SU-DHL-6 (cell line): ENCODE measurements around the gene PRR14L.
"Not testable (repeated sequence)": the region's sequence is repeated elsewhere in the genome, so short reads cannot be mapped to it uniquely, and the experiment has no call there.

Experiments used
- H2AFZ ChIP-seq: fragments of 200-600 bp; sonication (generic); 2 replicates; pipeline ENCODE4 v1.6.1; 2014; ENCODE audit warnings: low read depth, mild to moderate bottlenecking, moderate library complexity, mixed read lengths, antibody characterized with exemption, low read length; ENCODE audit not compliant: severe bottlenecking
- H3F3A ChIP-seq: fragments of 200-600 bp; shearing (Covaris generic); 2 replicates; pipeline ENCODE4 v1.6.0; 2016; ENCODE audit warnings: antibody characterized with exemption, mild to moderate bottlenecking; ENCODE audit not compliant: insufficient read depth
- H3K27ac ChIP-seq: fragments of 200-600 bp; sonication (generic); 2 replicates; pipeline ENCODE4 v1.5.1; 2016; ENCODE audit warnings: low read depth, mild to moderate bottlenecking, low read length, moderate library complexity, mixed read lengths
- H3K27me3 ChIP-seq: fragments of 200-600 bp; sonication (generic), shearing (Covaris generic); 2 replicates; pipeline ENCODE4 v1.6.0; 2014; ENCODE audit warnings: mild to moderate bottlenecking, low read length
- H3K36me3 ChIP-seq: fragments of 200-600 bp; sonication (generic); 2 replicates; pipeline ENCODE4 v1.6.1; 2014; ENCODE audit warnings: mild to moderate bottlenecking, low read length, mixed read lengths
- H3K4me2 ChIP-seq: fragments of 300-600, 200-600 bp; shearing (Covaris generic), sonication (generic); 2 replicates; pipeline ENCODE4 v1.6.0; 2014; ENCODE audit warnings: low read length, low read depth, mild to moderate bottlenecking; ENCODE audit not compliant: poor library complexity, severe bottlenecking
- H3K4me3 ChIP-seq: fragments of 200-600 bp; sonication (generic); 2 replicates; pipeline ENCODE4 v1.5.1; 2014; ENCODE audit warnings: antibody characterized with exemption, low read length, mild to moderate bottlenecking, mixed read lengths; ENCODE audit not compliant: insufficient read depth, poor library complexity, severe bottlenecking
- H3K79me2 ChIP-seq: fragments of 200-600 bp; sonication (generic); 2 replicates; pipeline ENCODE4 v1.6.1; 2014; ENCODE audit warnings: mild to moderate bottlenecking, low read length, moderate library complexity; ENCODE audit not compliant: insufficient read depth
- H3K9ac ChIP-seq: fragments of 200-600 bp; sonication (generic); 2 replicates; pipeline ENCODE4 v1.7.0; 2014; ENCODE audit warnings: mild to moderate bottlenecking, low read length
- H3K9me2 ChIP-seq: fragments of 200-600 bp; sonication (generic); replicated peaks from 2 replicates; pipeline ENCODE4 v1.6.1; 2014; ENCODE audit warnings: low read length; ENCODE audit not compliant: insufficient read depth
- H3K9me3 ChIP-seq: fragments of 200-600 bp; sonication (generic); 2 replicates; pipeline ENCODE4 v1.6.1; 2014; ENCODE audit warnings: low read length, mixed read lengths; ENCODE audit not compliant: insufficient read depth
- H4K20me1 ChIP-seq: fragments of 200-600 bp; sonication (generic); 2 replicates; pipeline ENCODE4 v1.6.1; 2014; ENCODE audit warnings: low read depth, mild to moderate bottlenecking, antibody characterized with exemption, low read length, moderate library complexity, mixed read lengths
- CTCF ChIP-seq: fragments of 200-600 bp; sonication (generic); IDR thresholded peaks from one replicate; pipeline ENCODE4 v1.5.1; 2017; ENCODE audit warnings: antibody characterized with exemption, mild to moderate bottlenecking, low read length, moderate library complexity; ENCODE audit not compliant: insufficient read depth, poor library complexity, severe bottlenecking
- EZH2phosphoT487 ChIP-seq: fragments of 200-600 bp; sonication (generic), shearing (Covaris generic); conservative IDR thresholded peaks from 2 replicates; pipeline ENCODE4 v1.6.1; 2018; ENCODE audit warnings: mild to moderate bottlenecking, antibody characterized with exemption, low read length, moderate library complexity, mixed read lengths

Gene PRR14L

GRCh38 chr22:31695423-31695822, 54.5 kb downstream of the PRR14L start:
- no peak overlapping the region for H3K4me2 ChIP-seq
- H3K36me3 ChIP-seq, result peaks cover 19% of the 10 kb centered on the region; the same call in 1 of the 2 replicates
- H3K27ac ChIP-seq, result no peak overlapping the region

GRCh38 chr22:31694046-31694445, 55.9 kb downstream of the PRR14L start:
- H3K36me3 ChIP-seq, result peaks cover 10% of the 10 kb centered on the region; the same call in 1 of the 2 replicates

More at GRCh38 chr22:31695423-31695822, 54.5 kb downstream of the PRR14L start:
- H3K9me3 ChIP-seq, result no peaks in the 10 kb centered on the region
- H3K9ac ChIP-seq, result no peak overlapping the region
- H4K20me1 ChIP-seq, result no peaks in the 10 kb centered on the region
- no peak overlapping the region for H2AFZ ChIP-seq
- no peaks in the 10 kb centered on the region for H3K9me2 ChIP-seq
- H3K79me2 ChIP-seq, result no peaks in the 10 kb centered on the region
- no peaks in the 10 kb centered on the region for H3F3A ChIP-seq
- no peak overlapping the region for H3K4me3 ChIP-seq
- TF ChIP-seq EZH2phosphoT487 (no peak), CTCF (no peak)
- no peaks in the 10 kb centered on the region for H3K27me3 ChIP-seq

GRCh38 chr22:31692186-31692886, 57.6 kb downstream of the PRR14L start:
- Histone ChIP-seq H3K36me3 (peaks cover 10% of the 10 kb centered on the region; the same call in 1 of the 2 replicates), H3K4me2 (no peak overlapping the region)
- TF ChIP-seq EZH2phosphoT487, result no peak
- TF ChIP-seq CTCF, result no peak

More at GRCh38 chr22:31694046-31694445, 55.9 kb downstream of the PRR14L start:
- not testable (repeated sequence) for H4K20me1 ChIP-seq, H3K9me2 ChIP-seq, H3K79me2 ChIP-seq, H3K4me2 ChIP-seq, H3K9me3 ChIP-seq, H3K27me3 ChIP-seq, H3K27ac ChIP-seq, H3F3A ChIP-seq, H2AFZ ChIP-seq, H3K4me3 ChIP-seq, H3K9ac ChIP-seq

GRCh38 chr22:31691408-31691807, 58.5 kb downstream of the PRR14L start:
- no peak overlapping the region for H3K27ac ChIP-seq
- TF ChIP-seq EZH2phosphoT487, result no peak
- TF ChIP-seq CTCF, result no peak

More at GRCh38 chr22:31692186-31692886, 57.6 kb downstream of the PRR14L start:
- Histone ChIP-seq H4K20me1 (no peaks in the 10 kb centered on the region), H3K4me3 (no peak overlapping the region), H3K27ac (no peak overlapping the region), H3K79me2 (no peaks in the 10 kb centered on the region), H2AFZ (no peak overlapping the region), H3F3A (no peaks in the 10 kb centered on the region; the same call in 1 of the 2 replicates), H3K9me3 (no peaks in the 10 kb centered on the region), H3K27me3 (no peaks in the 10 kb centered on the region), H3K9ac (no peak overlapping the region), H3K9me2 (no peaks in the 10 kb centered on the region)

More at GRCh38 chr22:31691408-31691807, 58.5 kb downstream of the PRR14L start:
- no peaks in the 10 kb centered on the region for H3K27me3 ChIP-seq
- H3K4me2 ChIP-seq, result no peak overlapping the region
- H3F3A ChIP-seq, result no peaks in the 10 kb centered on the region; the same call in 1 of the 2 replicates
- no peaks in the 10 kb centered on the region for H3K9me2 ChIP-seq
- no peaks in the 10 kb centered on the region for H4K20me1 ChIP-seq
- no peak overlapping the region for H3K4me3 ChIP-seq
- no peak overlapping the region for H3K9ac ChIP-seq
- H3K79me2 ChIP-seq, result no peaks in the 10 kb centered on the region
- H3K9me3 ChIP-seq, result no peaks in the 10 kb centered on the region
- H3K36me3 ChIP-seq, result peaks cover 10% of the 10 kb centered on the region; the same call in 1 of the 2 replicates
- no peak overlapping the region for H2AFZ ChIP-seq
